ENCODE measurements around the gene HEXA.

Gene HEXA

GRCh38 chr15:72331021-72331420 is 44.8 kb downstream of the HEXA start:
- H4K20me1 ChIP-seq (ENCODE audit: insufficient read depth), result no peaks in the 10 kb centered on the region
- no peaks in the 10 kb centered on the region for H3K79me2 ChIP-seq (ENCODE audit: insufficient read depth, low read depth)
- H3K9ac ChIP-seq, result no peak overlapping the region
- H3K4me3 ChIP-seq (IDR thresholded peaks at IDR 0.05; ENCODE audit: insufficient read depth, low read depth, low read length), result no peak overlapping the region
- TF ChIP-seq CTCF (conservative IDR thresholded peaks at IDR 0.05; ENCODE audit: low read depth, low read length), result no peak
- H3K36me3 ChIP-seq (ENCODE audit: insufficient read depth), result no peaks in the 10 kb centered on the region
- no peak overlapping the region for H3K4me2 ChIP-seq
- no peaks in the 10 kb centered on the region for H3K4me1 ChIP-seq (ENCODE audit: low read depth, poor library complexity, severe bottlenecking)
- no peak overlapping the region for H2AFZ ChIP-seq (ENCODE audit: low read depth)
- H3K27ac ChIP-seq, result no peak overlapping the region
- H3K27me3 ChIP-seq (ENCODE audit: insufficient read depth, low read depth), result no peaks in the 10 kb centered on the region

GRCh38 chr15:72323752-72324151 is 52.1 kb downstream of the HEXA start:
- Histone ChIP-seq H4K20me1 (ENCODE audit: insufficient read depth) (no peaks in the 10 kb centered on the region), H3K9ac (no peak overlapping the region), H3K4me2 (no peak overlapping the region), H3K27me3 (ENCODE audit: insufficient read depth, low read depth) (peaks cover 5% of the 10 kb centered on the region; the same call in 1 of the 2 replicates), H2AFZ (ENCODE audit: low read depth) (no peak overlapping the region), H3K4me3 (IDR thresholded peaks at IDR 0.05; ENCODE audit: insufficient read depth, low read depth, low read length) (no peak overlapping the region), H3K36me3 (ENCODE audit: insufficient read depth) (no peaks in the 10 kb centered on the region), H3K27ac (no peak overlapping the region), H3K4me1 (ENCODE audit: low read depth, poor library complexity, severe bottlenecking) (peaks cover 10% of the 10 kb centered on the region), H3K79me2 (ENCODE audit: insufficient read depth, low read depth) (no peaks in the 10 kb centered on the region)
- no peak for TF ChIP-seq CTCF (conservative IDR thresholded peaks at IDR 0.05; ENCODE audit: low read depth, low read length)

- H3K9ac ChIP-seq, result peak within 1 kb of the TSS; percentile 44; the same call in 1 of the 2 replicates
- peak within 1 kb of the TSS; percentile 49 for H3K4me3 ChIP-seq (IDR thresholded peaks at IDR 0.05; ENCODE audit: insufficient read depth, low read depth, low read length)
- no peaks in the 10 kb centered on the region for H3K36me3 ChIP-seq (ENCODE audit: insufficient read depth)
- no peaks in the 10 kb centered on the region for H4K20me1 ChIP-seq (ENCODE audit: insufficient read depth)
- no peak within 1 kb of the TSS for H3K27ac ChIP-seq
- H2AFZ ChIP-seq (ENCODE audit: low read depth), result peak within 1 kb of the TSS; percentile 61; the same call in 1 of the 2 replicates
- H3K27me3 ChIP-seq (ENCODE audit: insufficient read depth, low read depth), result peaks cover 6% of the 10 kb centered on the region; the same call in 1 of the 2 replicates
- TF ChIP-seq CTCF (conservative IDR thresholded peaks at IDR 0.05; ENCODE audit: low read depth, low read length), result no peak
- peak within 1 kb of the TSS; percentile 76 for H3K4me2 ChIP-seq
- no peaks in the 10 kb centered on the region for H3K79me2 ChIP-seq (ENCODE audit: insufficient read depth, low read depth)
- H3K4me1 ChIP-seq (ENCODE audit: low read depth, poor library complexity, severe bottlenecking), result peaks cover 10% of the 10 kb centered on the region
Measured at GRCh38 chr15:72319985-72320671, 55.7 kb downstream of the HEXA start, which contains the start of gene CELF6. Gene CELF6 (minus strand): TSS chr15:72320157. CDS start chr15:72319874, 283 bp downstream.

- H3K4me3 ChIP-seq (IDR thresholded peaks at IDR 0.05; ENCODE audit: insufficient read depth, low read depth, low read length), result no peak overlapping the region
- no peak overlapping the region for H2AFZ ChIP-seq (ENCODE audit: low read depth)
- H3K4me2 ChIP-seq, result no peak overlapping the region
- peaks cover 10% of the 10 kb centered on the region for H3K4me1 ChIP-seq (ENCODE audit: low read depth, poor library complexity, severe bottlenecking)
- TF ChIP-seq CTCF (conservative IDR thresholded peaks at IDR 0.05; ENCODE audit: low read depth, low read length), result no peak
- H3K36me3 ChIP-seq (ENCODE audit: insufficient read depth), result no peaks in the 10 kb centered on the region
- no peak overlapping the region for H3K9ac ChIP-seq
- no peaks in the 10 kb centered on the region for H3K79me2 ChIP-seq (ENCODE audit: insufficient read depth, low read depth)
- H4K20me1 ChIP-seq (ENCODE audit: insufficient read depth), result no peaks in the 10 kb centered on the region
- no peak overlapping the region for H3K27ac ChIP-seq
- peaks cover 6% of the 10 kb centered on the region; the same call in 1 of the 2 replicates for H3K27me3 ChIP-seq (ENCODE audit: insufficient read depth, low read depth)
Measured at GRCh38 chr15:72319360-72319984, 56.3 kb downstream of the HEXA start.

Measured in KMS-11 (cell line).